H4 (cell line): ENCODE data around the gene TBCD. TPM values are rescaled to one million over a fixed set of nuclear protein-coding genes. Genes with fewer than 3 reads are reported as not detected.
"Not testable (repeated sequence)": the region's sequence is repeated elsewhere in the genome, so short reads cannot be mapped to it uniquely, and the experiment has no call there.

Experiments
- DNase-seq: peaks from one replicate; pipeline ENCODE4 v3.0.0-alpha.2; 2015; ENCODE audit warnings: low spot score
- total RNA-seq: library from RNA; depleted of rRNA; stranded (reverse); fragments of >200 nt; shearing (Covaris generic); gene quantifications from 2 replicates; pipeline ENCODE4 v1.2.3, GENCODE V29; 2014

The TBCD gene
- total RNA-seq, 1 experiment from 2014 or later: 17.6 TPM

GRCh38 chr17:82729479-82730260 is 22.2 kb upstream of the TBCD start:
- no peak for DNase-seq

- DNase-seq: no peak
Observed at GRCh38 chr17:82732118-82732743, 19.6 kb upstream of the TBCD start.

GRCh38 chr17:82734987-82735866 is 16.6 kb upstream of the TBCD start, which contains the start of gene FN3K:
Gene FN3K (plus strand): TSS chr17:82735615. CDS start chr17:82735637, 22 bp downstream.
- DNase-seq: no peak

DNA sequence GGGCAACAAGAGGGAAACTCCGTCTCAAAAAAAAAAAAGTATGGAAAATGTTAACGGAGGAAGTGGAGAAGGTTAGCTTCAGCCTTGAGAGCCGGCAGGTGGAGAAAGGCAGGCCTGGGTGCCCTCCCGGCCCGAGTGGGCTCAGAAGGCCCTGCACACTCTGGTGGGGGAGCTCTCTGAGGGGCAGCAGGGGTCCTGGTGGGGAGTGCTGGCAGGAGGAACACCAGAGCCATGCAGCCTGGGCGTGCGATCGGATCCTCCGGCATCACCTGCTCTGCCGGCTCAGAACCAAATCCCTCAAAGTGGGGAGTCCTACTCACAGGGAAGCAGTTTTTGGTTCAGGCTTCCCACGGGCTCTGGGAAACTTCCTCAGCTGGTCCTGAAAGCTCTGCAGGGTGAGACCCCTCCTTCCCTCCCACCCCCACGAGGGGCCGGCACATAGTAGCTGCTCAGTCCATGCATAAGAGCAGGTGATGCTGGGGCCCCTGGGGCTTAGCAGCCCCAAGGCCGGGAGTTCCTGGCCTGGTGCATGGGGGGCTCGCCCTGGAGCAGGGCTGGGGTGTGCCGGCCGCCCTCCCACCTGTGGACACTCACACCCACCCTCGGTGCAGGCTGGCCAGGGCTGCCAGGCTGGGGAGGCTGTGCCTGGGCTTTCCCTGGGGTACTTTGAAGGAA is 15.2 kb upstream of the TBCD start:
- DNase-seq: no peak

DNA sequence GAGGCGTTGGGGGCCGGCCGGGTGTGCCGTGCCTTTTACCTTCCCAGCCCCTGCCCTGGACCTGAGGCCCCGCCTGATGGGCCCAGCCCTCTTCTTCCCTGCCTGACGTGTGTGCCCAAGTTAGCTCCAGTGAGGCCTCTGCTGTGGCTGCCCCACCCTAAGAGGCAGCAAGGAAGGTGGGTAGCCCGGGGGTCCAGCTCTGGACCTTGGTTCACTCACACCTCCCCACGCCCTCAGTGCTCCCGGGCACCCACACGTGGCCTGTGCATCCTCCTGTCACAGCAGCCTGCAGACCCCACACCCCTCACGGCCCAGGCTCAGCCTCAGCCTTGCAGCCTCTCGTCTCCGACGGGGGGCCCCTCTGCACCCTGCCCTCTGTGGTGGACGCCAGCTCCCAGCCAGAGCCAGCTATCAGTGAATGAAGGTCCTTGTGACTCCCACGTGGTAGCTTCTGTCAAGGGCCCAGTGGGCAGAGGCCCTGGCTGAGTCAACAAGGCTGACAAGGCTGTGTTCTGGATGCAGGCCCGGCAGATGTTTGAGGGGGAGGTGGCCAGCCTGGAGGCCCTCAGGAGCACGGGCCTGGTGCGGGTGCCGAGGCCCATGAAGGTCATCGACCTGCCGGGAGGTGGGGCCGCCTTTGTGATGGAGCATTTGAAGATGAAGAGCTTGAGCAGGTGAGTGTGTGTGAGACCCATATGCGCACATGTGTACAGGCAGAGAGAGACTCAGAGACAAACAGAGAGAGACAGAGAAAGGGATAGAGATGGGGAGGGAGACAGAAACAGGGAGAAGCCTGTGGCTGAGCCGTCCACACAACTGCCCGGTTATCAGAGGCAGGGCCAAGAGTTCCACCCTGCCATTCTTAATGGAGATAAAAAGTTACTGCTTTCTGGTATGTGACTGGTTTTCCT is 13.6 kb upstream of the TBCD start:
- no peak for DNase-seq

- DNase-seq: no peak
Observed at GRCh38 chr17:82740906-82741759, 10.7 kb upstream of the TBCD start.

DNA sequence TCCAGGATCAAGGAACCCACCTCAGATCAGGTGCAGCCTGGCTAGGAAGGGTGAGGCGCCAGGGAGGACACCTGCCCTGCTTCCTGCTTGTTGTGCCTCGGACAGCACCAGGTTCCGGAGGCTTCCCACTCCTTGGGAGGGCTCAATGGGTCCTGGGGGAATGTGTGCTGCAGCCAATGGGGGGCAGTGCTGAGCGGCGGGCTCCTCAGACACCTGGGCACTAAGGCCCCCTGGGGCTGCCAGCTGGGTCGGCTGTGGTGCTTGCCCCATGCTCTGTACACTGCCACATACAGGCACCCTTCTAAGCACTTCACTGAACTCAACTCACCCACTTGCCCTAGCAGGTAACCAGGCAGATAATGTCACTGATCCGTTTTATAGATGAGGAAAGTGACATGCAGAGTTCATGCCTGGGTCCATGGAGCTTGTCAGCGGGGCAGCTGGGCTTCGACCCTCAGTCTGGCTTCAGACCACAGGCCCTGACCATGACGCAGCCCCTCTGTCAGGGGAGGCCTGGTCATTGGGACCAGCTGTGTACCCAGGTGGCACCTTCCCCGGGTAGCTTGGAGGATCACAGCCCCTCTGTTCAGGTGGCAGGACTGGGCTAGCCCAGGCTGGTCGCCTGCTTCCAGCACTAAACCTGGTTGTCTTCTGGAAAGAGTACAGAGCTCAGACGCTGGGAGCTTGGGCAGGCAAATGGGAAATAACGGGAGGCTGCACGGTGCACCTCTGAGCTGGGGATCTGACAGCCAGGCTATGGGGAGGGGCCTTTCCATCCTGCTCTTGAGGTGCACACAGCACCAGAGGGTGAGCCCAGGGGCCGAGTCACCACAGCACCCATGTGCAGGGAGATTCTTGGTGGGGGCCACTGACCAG is 8.3 kb upstream of the TBCD start:
- DNase-seq: no peak

GRCh38 chr17:82744736-82745135 is 7.1 kb upstream of the TBCD start:
- not testable (repeated sequence) for DNase-seq

DNA sequence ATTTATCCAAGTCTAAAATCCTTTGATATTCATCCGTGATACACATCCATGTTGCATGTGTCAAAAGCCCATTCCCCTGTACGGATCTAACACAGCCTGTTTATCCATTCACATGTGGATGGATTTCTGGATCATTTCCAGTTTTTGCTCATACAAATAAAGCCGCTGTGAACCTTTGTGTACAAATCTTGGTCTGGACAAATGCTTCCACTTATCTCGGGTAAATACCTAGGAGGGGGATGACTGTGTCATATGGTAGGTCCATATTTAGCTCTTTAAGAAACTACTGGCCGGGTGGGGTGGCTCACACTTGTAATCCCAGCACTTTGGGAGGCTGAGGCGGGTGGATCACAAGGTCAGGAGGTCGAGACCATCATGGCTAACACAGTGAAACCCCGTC is 6.3 kb upstream of the TBCD start:
- DNase-seq: no peak

DNA sequence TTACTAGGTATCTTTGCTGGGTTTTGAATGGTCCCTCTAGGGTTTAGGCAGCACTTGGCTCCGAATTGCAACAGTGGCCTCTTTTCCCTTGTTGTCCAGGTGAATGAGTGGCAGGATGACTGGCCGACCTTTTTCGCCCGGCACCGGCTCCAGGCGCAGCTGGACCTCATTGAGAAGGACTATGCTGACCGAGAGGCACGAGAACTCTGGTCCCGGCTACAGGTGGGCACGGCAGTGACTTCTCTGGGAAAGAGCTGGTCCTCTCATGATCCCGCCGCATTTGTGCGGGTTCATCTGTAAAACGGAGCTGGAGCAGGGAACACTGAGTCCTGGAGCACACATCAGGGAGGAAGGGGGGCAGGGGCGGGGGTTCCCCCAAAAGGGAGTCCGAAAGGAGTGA is 3.1 kb upstream of the TBCD start:
- DNase-seq: no peak

DNA sequence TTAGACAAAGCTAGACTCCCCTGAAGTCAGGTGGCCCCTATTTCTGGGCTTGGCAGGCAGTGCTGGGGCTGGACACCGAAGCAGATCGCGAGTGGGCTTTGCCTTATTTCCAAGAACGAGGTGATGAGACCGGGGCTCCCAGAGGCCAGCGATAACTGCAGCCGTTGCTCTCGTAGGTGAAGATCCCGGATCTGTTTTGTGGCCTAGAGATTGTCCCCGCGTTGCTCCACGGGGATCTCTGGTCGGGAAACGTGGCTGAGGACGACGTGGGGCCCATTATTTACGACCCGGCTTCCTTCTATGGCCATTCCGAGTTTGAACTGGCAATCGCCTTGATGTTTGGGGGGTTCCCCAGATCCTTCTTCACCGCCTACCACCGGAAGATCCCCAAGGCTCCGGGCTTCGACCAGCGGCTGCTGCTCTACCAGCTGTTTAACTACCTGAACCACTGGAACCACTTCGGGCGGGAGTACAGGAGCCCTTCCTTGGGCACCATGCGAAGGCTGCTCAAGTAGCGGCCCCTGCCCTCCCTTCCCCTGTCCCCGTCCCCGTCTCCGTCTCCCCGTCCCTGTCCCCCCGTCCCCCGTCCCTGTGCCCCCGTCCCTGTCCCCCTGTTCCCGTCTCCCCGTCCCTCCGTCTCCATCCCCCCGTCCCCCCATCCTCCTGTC is 1.5 kb upstream of the TBCD start:
- no peak for DNase-seq

DNA sequence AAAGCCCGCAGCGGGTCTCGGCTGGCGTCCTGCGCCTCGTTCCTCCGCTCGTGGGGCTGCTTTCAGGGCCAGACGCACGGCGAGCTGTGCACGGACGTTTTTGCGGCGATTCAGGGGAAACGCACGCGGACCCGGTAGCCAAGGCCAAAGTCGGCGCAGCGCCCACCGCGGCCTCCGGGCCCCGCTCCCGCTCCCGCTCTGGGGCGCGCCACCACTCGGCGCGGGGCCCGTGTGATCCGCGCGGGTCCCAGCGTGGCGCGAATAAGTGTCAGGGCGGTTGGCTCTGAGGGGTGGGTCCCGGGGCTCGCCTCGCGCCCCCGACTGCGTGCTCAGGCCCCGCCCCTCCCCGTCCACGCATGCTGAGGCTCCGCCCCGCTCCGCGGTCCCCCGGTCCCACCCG is 694 bp upstream of the TBCD start:
- no peak for DNase-seq

GRCh38 chr17:82752371-82753200 is 721 bp downstream of the TBCD start:
- DNase-seq: no peak

DNA sequence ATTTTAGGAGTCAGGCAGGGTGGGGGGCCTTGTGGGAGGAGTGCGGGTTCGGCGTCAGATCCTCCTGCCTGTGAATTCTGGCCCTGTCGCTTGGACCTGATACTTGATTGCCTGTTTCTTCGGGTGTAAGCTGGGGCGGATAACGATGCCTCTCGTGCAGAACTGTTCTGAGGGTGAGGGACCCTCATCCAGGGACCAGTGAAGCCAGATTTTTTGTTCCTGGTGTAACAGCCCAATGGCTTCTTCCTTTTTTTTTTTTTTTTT is 1.3 kb downstream of the TBCD start:
- no peak for DNase-seq

DNA sequence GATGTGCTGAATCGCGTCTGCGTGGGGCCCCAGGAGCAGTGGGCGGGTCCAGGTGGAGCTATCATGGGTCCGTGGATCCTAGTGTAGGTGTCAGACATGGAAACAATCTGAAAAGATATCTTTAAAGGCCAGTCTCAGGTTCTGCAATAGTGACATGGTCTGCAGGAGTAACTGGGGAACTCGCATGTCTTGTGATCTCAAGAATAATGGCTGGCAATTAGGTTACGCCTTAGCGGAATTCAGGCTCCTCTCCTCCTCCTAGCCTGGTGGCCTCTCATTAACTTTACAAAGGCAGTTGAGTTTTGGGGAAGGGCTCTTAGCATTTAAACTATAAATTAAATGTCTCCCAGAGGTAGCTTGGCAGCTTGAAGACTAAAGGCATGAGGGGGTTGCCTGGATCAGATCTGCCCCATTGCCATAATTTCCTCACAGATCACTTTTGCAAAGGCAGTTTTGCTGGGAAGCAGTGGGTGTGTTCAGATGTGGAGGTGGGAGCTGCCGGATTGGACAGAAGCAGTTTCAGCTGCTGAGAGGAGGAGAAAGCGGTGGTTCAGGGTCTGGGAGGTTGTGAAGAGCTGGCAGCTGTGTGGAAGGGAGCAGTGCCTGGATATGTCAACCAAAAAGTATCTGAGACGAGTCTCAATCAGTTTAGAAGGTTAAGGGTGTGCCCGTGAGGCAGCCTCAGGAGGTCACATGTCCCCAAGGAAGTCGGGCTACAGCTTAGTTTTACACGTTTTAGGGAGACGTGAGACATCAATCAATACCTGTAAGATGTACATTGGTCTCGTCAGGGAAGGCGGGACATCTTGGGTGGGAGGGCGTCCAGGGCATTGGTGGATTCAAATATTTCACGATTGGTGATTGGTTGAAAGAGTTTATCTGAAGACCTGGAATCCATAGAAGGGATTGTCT is 2.7 kb downstream of the TBCD start:
- DNase-seq: no peak

DNA sequence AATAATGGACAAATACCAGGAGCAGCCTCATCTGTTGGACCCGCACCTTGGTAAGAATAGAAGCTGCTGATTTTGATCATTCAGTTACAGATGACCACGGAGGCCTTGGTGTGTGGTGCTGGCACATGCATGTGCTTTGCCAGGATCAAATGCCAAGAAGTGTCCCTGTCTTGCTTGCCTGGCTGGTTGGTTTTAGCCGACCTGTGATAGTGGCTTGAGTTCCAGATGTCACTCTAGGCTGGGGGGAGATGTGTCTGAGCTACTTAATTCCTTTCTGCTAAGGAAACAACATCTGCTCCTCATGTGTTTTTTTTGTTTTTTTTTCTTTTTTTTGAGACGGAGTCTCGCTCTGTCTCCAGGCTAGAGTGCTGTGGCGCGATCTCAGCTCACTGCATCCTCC is 4.3 kb downstream of the TBCD start:
- DNase-seq: no peak

- no peak for DNase-seq
Observed at GRCh38 chr17:82765371-82765770, 13.5 kb downstream of the TBCD start.
